T-helper 2 cell treated with Interferon-gamma antibody and Interleukin-4, amounts not matched to agents 5 μg/mL and 100 μg/mL, for 36 hours (primary cell): ENCODE measurements around the gene CYP24A1.

Source experiments
- DNase-seq: peaks from one replicate; pipeline ENCODE4 v3.0.0; 2021; ENCODE audit warnings: low spot score
- H3K27ac Mint-ChIP-seq: one replicate; pipeline ENCODE4 v1.8.0; 2021; ENCODE audit warnings: mild to moderate bottlenecking, mixed read lengths
- H3K27me3 Mint-ChIP-seq: one replicate; pipeline ENCODE4 v1.8.0; 2021; ENCODE audit warnings: low read depth, mixed read lengths
- H3K36me3 Mint-ChIP-seq: one replicate; pipeline ENCODE4 v1.8.0; 2021; ENCODE audit warnings: low read depth, mixed read lengths
- H3K4me1 Mint-ChIP-seq: one replicate; pipeline ENCODE4 v1.8.0; 2021; ENCODE audit warnings: low read depth, mixed read lengths
- H3K4me3 Mint-ChIP-seq: one replicate; pipeline ENCODE4 v1.8.0; 2022; ENCODE audit warnings: mild to moderate bottlenecking, moderate library complexity, mixed read lengths
- H3K9me3 Mint-ChIP-seq: one replicate; pipeline ENCODE4 v1.8.0; 2021; ENCODE audit warnings: mixed read lengths

CYP24A1 gene

DNA sequence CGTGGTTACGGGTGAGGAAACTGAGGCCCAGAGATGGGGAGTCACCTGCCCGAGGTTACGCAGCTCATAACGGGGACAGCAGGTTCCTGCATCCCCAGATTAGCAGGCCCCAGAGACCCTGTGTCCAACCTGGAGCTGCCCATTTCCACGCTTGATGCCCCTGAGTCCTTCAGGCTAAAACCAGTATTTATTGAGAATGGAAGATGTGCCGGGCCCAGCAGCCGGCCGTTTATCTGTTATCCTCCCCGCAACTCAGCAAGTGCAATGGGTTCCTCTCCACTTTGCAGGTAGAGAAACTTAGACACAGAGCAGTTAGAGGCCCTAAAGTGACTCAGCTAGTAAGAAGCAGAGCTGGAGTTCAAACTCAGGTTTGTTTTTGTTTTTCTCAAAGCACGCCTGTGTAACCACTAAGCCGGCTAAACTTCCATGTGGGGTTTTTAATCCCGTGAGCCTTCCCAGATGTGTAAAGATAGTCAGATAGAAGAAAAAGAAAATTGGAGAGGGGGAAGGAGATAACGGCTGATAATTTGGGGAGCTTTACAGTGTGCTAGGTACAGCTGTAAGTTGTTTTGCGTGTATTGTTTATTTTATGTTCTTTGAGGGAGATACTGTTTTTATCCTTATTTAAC is 34.9 kb upstream of the CYP24A1 start:
- Mint-ChIP-seq H3K27ac (peak overlapping the region; percentile 83), H3K36me3 (peaks cover 4% of the 10 kb centered on the region), H3K27me3 (no peaks in the 10 kb centered on the region), H3K9me3 (no peaks in the 10 kb centered on the region), H3K4me1 (peaks cover 21% of the 10 kb centered on the region), H3K4me3 (peak overlapping the region; percentile 83)
- no peak for DNase-seq

DNA sequence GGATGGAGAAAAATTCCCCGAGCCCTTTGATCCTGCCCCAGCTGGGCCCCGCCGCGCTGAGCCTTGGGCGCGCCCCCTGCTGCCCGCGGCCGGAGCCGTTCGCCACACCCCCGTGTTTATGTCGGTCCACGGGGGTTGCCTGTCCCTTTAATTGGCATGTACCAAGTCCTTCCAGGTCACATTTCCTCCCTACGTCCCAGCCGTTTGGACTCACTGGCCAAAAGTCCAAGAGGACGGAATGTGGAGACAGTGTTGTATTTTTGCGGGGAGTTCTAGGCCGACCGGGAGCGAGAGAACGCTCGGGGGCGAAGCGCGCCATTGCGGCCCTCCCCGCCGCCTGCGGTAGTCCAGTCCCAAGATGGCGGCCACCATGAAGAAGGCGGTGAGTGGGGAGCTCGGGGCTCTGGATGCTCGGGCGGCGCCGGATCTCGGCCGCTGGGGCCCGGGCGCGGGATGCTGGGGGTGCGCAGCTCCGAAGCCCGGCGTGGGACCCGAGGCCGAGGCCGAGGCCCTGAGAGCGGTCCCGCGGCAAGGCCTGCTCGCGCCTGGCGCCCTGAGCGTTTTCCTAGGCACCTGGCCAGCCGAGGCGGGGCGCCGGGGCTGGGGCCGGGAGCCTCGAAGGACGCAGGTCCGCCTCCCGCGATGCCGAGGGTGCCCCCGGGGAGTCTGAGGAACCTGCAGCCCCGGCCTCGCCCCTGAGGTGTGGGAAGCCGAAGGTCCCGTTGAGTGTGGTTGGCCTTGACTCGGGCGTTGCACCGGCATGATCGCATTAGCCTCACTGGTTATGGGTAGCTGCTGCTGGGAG is 34.2 kb upstream of the CYP24A1 start, which contains the start of gene PFDN4:
TSS of gene PFDN4 (plus strand) at position 345 of the 805 bp plus-strand sequence. CDS start at position 359, 14 bp downstream.
- Mint-ChIP-seq H3K36me3 (peaks cover 4% of the 10 kb centered on the region), H3K27me3 (peaks cover 4% of the 10 kb centered on the region), H3K4me3 (peak within 1 kb of the TSS; percentile 97), H3K9me3 (no peaks in the 10 kb centered on the region), H3K4me1 (peaks cover 21% of the 10 kb centered on the region), H3K27ac (peak within 1 kb of the TSS; percentile 100)
- DNase-seq = peak; percentile 86

DNA sequence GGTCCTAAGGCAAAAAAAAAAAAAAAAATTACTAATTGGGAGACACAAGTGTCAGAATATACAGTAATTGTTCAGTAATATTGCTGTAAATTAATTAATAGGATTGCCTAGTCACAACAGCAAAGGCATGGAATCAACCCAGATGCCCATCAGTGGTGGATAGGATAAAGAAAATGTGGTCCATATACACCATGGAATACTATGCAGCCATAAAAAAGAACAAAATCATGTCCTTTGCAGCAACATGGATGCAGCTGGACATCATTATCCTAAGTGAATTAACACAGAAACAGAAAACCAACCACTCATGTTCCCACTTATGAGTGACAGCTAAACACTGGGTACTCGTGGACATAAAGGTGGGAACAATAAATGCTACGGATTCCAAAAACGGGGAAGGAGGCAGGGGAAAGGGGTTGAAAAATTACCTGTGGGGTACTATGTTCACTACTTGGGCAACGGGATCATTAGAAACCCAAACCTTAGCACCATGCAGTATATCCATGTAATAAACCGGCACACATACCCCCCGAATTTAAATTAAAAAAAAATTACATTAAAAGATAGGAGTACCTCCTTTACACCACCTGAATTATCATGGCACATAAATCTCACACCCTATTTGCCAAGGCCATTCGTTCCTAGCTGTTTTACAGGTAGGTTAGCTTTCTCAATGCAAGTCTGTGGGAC is 33.4 kb upstream of the CYP24A1 start:
- Mint-ChIP-seq H3K4me1 (peaks cover 19% of the 10 kb centered on the region), H3K4me3 (peak overlapping the region; percentile 97), H3K27ac (peak overlapping the region; percentile 100), H3K36me3 (peaks cover 4% of the 10 kb centered on the region), H3K27me3 (peaks cover 5% of the 10 kb centered on the region), H3K9me3 (no peaks in the 10 kb centered on the region)
- DNase-seq = no peak

- Mint-ChIP-seq H3K4me3 (no peak overlapping the region), H3K36me3 (peaks cover under 1% of the 10 kb centered on the region), H3K27ac (no peak overlapping the region)
Observed at GRCh38 chr20:54205450-54205849, 31.7 kb upstream of the CYP24A1 start.

DNA sequence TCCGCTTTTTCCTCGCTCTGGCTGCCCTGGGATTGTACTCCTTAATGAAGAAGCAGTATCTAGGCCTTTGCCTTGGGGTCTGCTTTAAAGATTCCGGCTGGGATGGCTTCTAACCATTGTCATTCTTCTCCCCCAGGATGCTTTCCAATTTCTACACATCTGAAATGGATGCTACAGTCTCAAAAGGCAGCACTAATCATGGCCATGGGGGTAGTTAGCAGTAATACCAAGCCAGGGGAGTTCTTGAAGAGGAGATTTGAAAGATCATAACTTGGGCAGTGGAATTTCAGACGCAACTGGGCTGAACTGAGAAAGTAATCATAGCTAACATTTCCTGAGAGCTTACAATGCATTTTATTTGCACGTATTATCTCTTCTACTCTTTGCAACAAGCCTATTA is 30.7 kb upstream of the CYP24A1 start:
- Mint-ChIP-seq H3K36me3 (no peaks in the 10 kb centered on the region), H3K27me3 (peaks cover 5% of the 10 kb centered on the region), H3K27ac (no peak overlapping the region), H3K4me1 (peaks cover 9% of the 10 kb centered on the region), H3K9me3 (no peaks in the 10 kb centered on the region), H3K4me3 (no peak overlapping the region)
- no peak for DNase-seq

More at GRCh38 chr20:54205450-54205849, 31.7 kb upstream of the CYP24A1 start:
- H3K4me1 Mint-ChIP-seq = peaks cover 16% of the 10 kb centered on the region
- H3K27me3 Mint-ChIP-seq = peaks cover 5% of the 10 kb centered on the region
- H3K9me3 Mint-ChIP-seq = no peaks in the 10 kb centered on the region
- no peak for DNase-seq

- Mint-ChIP-seq H3K9me3 (no peaks in the 10 kb centered on the region), H3K36me3 (no peaks in the 10 kb centered on the region), H3K4me3 (no peak overlapping the region), H3K27ac (no peak overlapping the region), H3K4me1 (peaks cover 6% of the 10 kb centered on the region), H3K27me3 (peaks cover 5% of the 10 kb centered on the region)
- DNase-seq = no peak
Observed at GRCh38 chr20:54204063-54204462, 30.3 kb upstream of the CYP24A1 start.

DNA sequence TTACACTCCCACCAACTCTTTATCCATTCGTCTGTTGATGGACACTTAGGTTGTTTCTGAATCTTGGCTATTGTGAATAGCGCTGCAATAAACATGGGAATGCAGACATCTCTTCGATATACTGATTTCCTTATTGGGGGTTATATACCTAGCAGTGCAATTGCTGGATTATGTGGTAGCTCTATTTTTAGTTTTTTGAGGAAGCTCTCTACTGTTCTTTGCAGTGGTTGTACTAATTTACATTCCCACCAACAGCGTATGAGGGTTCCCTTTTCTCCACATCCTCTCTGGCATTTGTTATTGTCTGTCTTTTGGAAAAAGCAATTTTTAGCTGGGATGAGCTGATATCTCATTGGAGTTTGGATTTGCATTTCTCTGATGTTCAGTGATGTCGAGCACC is 29.5 kb upstream of the CYP24A1 start:
- H3K36me3 Mint-ChIP-seq = no peaks in the 10 kb centered on the region
- no peak for DNase-seq
- H3K27ac Mint-ChIP-seq = no peak overlapping the region
- no peak overlapping the region for H3K4me3 Mint-ChIP-seq
- H3K4me1 Mint-ChIP-seq = peaks cover 1% of the 10 kb centered on the region
- no peaks in the 10 kb centered on the region for H3K9me3 Mint-ChIP-seq
- H3K27me3 Mint-ChIP-seq = peaks cover 5% of the 10 kb centered on the region

GRCh38 chr20:54201268-54201846 is 27.6 kb upstream of the CYP24A1 start:
- Mint-ChIP-seq H3K27ac (no peak overlapping the region), H3K27me3 (peaks cover 5% of the 10 kb centered on the region)

DNA sequence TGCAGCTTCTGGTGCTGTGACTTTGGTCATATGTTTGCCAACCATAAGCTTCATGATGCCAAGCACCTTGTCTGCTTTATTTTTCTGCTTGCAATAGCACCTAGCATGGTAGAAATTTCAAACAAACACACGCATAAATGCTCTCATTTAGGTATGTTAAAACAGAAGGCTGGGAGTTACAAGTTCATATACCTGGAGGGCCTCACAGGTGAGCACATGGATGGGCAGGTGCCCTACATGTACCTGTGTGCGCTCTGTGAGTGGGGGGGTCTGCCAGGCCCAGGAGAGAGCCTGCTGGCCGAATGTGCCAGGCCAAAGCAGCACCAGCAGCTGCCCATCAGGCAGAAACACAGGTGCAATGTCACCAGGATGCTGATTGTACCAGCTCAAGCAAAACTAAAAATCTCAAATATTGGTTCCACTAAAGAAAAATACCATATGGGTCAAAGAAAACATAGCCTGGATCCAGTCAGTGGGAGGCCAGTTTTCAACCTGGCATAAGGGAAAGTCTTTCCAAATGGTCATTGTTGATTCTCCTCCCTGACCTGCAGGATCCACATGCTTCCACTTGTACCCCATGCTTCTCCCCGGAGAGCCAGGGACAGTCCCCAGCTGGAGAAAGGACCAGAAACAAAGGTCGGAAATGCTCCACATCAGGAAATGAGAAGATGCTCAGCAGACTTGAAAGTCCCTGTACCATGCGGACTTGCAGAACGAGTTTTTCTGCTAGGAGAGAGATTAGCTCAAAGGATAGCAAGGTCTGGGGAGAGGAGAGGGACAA is 26.9 kb upstream of the CYP24A1 start:
- H3K4me3 Mint-ChIP-seq = no peak overlapping the region
- peaks cover 1% of the 10 kb centered on the region for H3K4me1 Mint-ChIP-seq
- H3K27me3 Mint-ChIP-seq = peaks cover 11% of the 10 kb centered on the region
- H3K9me3 Mint-ChIP-seq = no peaks in the 10 kb centered on the region
- no peak for DNase-seq
- no peak overlapping the region for H3K27ac Mint-ChIP-seq
- no peaks in the 10 kb centered on the region for H3K36me3 Mint-ChIP-seq

More at GRCh38 chr20:54201268-54201846, 27.6 kb upstream of the CYP24A1 start:
- DNase-seq = no peak
- Mint-ChIP-seq H3K36me3 (no peaks in the 10 kb centered on the region), H3K9me3 (no peaks in the 10 kb centered on the region), H3K4me3 (no peak overlapping the region), H3K4me1 (peaks cover 1% of the 10 kb centered on the region)

DNA sequence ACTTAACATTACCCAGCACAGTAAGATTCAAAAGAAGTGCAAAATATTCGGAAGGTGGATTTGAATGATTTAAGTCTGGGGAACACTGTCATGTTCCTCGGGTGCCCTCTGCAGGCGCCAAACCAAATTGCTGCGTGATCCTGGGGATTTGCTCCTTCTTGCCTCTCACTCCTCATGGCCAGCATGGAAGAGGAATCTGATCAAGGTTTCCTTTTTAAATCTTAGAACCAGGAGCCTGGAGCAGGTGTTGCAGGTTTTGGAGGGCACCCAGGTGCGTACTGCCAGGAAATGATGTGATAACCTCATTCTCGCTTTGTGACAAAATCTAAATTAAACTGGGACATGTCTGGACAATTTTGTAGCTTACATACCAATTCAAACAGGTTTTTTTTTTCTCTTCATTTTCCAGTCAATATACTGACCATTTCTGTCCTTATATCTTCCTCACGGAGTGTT is 26.0 kb upstream of the CYP24A1 start:
- no peaks in the 10 kb centered on the region for H3K9me3 Mint-ChIP-seq
- H3K27me3 Mint-ChIP-seq = peaks cover 12% of the 10 kb centered on the region
- H3K4me3 Mint-ChIP-seq = no peak overlapping the region
- H3K4me1 Mint-ChIP-seq = no peaks in the 10 kb centered on the region
- no peaks in the 10 kb centered on the region for H3K36me3 Mint-ChIP-seq
- H3K27ac Mint-ChIP-seq = no peak overlapping the region
- DNase-seq = peak; percentile 47

GRCh38 chr20:54199283-54199682 is 25.5 kb upstream of the CYP24A1 start:
- H3K27ac Mint-ChIP-seq = no peak overlapping the region
- peaks cover 12% of the 10 kb centered on the region for H3K27me3 Mint-ChIP-seq
- H3K9me3 Mint-ChIP-seq = no peaks in the 10 kb centered on the region
- H3K4me3 Mint-ChIP-seq = no peak overlapping the region
- no peaks in the 10 kb centered on the region for H3K4me1 Mint-ChIP-seq
- DNase-seq = no peak
- H3K36me3 Mint-ChIP-seq = no peaks in the 10 kb centered on the region

DNA sequence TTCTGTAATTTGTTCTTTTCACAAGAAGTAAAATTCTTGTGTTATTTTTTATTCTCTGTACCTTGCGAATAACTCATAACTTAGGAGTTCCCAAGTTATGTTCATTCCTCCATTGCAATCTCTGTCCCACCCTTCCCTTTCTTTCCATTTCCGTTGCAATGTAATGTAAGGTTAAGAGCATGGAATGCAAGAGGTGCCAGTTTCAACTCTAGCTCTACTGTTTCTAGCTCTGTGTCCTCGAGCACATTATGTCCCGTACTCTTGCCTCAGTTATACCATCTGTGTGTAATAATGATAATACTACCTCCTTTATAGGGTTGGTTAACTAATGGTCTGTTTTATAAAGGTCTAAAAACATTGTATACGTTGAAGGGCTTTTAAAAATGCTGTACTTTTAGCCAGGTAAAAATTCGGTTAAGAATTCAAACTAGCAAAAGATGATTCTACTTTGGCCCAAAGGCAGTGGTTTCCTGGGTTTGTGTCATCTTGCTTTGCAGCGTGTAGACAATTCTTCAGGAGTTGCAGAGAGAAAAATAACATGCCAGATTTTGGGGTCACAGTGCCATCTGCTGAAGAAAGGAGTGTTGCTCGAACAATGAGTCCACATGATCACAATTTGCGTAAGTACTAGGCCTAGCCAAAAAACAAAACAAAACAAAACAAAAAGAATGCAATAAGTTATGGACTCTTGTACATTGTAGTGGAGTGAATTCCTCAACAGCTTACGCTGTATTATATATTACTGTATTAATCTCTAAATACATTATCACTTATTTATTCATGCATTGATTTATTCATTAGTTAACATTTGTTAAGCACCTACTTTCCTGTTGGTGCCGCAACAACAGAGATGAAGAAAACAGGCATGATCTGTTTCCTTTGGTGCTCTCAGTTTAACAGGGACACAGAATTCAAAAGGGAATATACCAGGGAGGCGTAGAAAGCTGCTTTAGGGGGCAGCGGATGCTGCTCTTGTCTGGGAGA is 24.1 kb upstream of the CYP24A1 start:
- no peak overlapping the region for H3K4me3 Mint-ChIP-seq
- H3K9me3 Mint-ChIP-seq = no peaks in the 10 kb centered on the region
- H3K27me3 Mint-ChIP-seq = peaks cover 13% of the 10 kb centered on the region
- DNase-seq = no peak
- no peaks in the 10 kb centered on the region for H3K36me3 Mint-ChIP-seq
- H3K4me1 Mint-ChIP-seq = no peaks in the 10 kb centered on the region
- no peak overlapping the region for H3K27ac Mint-ChIP-seq
